Ishikawa (cell line): Measurements from ENCODE around the gene STIM1.

ENCODE experiments used
- CEBPB ChIP-seq: IDR thresholded peaks from 2 replicates; pipeline ENCODE4 v1.6.1; 2012
- CREB1 ChIP-seq: IDR thresholded peaks from 2 replicates; pipeline ENCODE4 v1.6.1; 2012; ENCODE audit warnings: low read depth
- EGR1 ChIP-seq: IDR thresholded peaks from 2 replicates; pipeline ENCODE4 v1.6.1; 2012
- EP300 ChIP-seq: IDR thresholded peaks from 2 replicates; pipeline ENCODE4 v1.6.1; 2012; ENCODE audit warnings: borderline replicate concordance
- FOXM1 ChIP-seq: IDR thresholded peaks from 2 replicates; pipeline ENCODE4 v1.6.1; 2012; ENCODE audit warnings: low read depth, borderline replicate concordance
- NFIC ChIP-seq: IDR thresholded peaks from 2 replicates; pipeline ENCODE4 v1.6.1; 2012
- RAD21 ChIP-seq: IDR thresholded peaks from 2 replicates; pipeline ENCODE4 v1.6.1; 2012; ENCODE audit warnings: low read depth
- TAF1 ChIP-seq: IDR thresholded peaks from 2 replicates; pipeline ENCODE4 v1.6.1; 2012; ENCODE audit warnings: low read depth, mild to moderate bottlenecking
- TCF12 ChIP-seq: IDR thresholded peaks from 2 replicates; pipeline ENCODE4 v1.6.1; 2012; ENCODE audit warnings: low read depth
- TEAD4 ChIP-seq: IDR thresholded peaks from 2 replicates; pipeline ENCODE4 v1.6.1; 2012
- YY1 ChIP-seq: IDR thresholded peaks from 2 replicates; pipeline ENCODE4 v1.6.1; 2012; ENCODE audit warnings: low read depth
- ZBTB7A ChIP-seq: IDR thresholded peaks from 2 replicates; pipeline ENCODE4 v1.6.1; 2012; ENCODE audit warnings: low read depth
- TF ChIP-seq, protein P1 (sequence below): IDR thresholded peaks from 2 replicates; pipeline ENCODE4 v1.6.1; 2012
- TF ChIP-seq, protein P2 (sequence below): IDR thresholded peaks from 2 replicates; pipeline ENCODE4 v1.6.1; 2012; ENCODE audit warnings: low read depth, mild to moderate bottlenecking

DNA sequence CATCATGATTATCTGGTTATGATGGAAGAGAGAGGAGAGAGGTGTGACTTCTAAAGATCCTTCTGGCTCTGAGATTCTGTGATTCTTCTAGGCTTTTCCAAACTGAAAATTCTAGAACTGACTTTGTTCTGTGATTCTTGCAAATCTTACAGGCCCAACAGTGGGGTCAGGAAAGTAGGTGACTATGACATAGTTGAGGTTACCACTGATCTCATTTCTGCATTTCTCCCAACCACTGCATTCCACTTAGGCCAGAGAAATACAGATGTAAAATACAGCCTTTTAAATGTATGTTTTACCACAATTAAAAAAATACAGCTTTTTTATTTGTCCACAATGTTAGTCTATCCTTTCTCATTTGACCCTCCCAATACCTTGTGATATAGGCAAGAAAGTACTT is 83.7 kb downstream of the STIM1 start:
- TF ChIP-seq CEBPB (no peak), TEAD4 (no peak), CREB1 (no peak), EGR1 (no peak), EP300 (no peak), YY1 (no peak), TAF1 (no peak), TCF12 (no peak), FOXM1 (no peak), RAD21 (no peak), NFIC (no peak), ZBTB7A (no peak)
- TF ChIP-seq, protein P1, sequence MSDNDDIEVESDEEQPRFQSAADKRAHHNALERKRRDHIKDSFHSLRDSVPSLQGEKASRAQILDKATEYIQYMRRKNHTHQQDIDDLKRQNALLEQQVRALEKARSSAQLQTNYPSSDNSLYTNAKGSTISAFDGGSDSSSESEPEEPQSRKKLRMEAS: no peak
- TF ChIP-seq, protein P2, sequence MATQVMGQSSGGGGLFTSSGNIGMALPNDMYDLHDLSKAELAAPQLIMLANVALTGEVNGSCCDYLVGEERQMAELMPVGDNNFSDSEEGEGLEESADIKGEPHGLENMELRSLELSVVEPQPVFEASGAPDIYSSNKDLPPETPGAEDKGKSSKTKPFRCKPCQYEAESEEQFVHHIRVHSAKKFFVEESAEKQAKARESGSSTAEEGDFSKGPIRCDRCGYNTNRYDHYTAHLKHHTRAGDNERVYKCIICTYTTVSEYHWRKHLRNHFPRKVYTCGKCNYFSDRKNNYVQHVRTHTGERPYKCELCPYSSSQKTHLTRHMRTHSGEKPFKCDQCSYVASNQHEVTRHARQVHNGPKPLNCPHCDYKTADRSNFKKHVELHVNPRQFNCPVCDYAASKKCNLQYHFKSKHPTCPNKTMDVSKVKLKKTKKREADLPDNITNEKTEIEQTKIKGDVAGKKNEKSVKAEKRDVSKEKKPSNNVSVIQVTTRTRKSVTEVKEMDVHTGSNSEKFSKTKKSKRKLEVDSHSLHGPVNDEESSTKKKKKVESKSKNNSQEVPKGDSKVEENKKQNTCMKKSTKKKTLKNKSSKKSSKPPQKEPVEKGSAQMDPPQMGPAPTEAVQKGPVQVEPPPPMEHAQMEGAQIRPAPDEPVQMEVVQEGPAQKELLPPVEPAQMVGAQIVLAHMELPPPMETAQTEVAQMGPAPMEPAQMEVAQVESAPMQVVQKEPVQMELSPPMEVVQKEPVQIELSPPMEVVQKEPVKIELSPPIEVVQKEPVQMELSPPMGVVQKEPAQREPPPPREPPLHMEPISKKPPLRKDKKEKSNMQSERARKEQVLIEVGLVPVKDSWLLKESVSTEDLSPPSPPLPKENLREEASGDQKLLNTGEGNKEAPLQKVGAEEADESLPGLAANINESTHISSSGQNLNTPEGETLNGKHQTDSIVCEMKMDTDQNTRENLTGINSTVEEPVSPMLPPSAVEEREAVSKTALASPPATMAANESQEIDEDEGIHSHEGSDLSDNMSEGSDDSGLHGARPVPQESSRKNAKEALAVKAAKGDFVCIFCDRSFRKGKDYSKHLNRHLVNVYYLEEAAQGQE: no peak
